Panc1 (cell line): ENCODE measurements around the gene UCP3. TPM values are rescaled to one million over a fixed set of nuclear protein-coding genes. Genes with fewer than 3 reads are reported as not detected.

ENCODE experiments used
- ATAC-seq: fragments of 200-7000 bp; cut with Tn5 transposase; 2 replicates; pipeline ENCODE4 v1.9.1; 2020; ENCODE audit warnings: mild to moderate bottlenecking, moderate library complexity
- BruUV-seq: library from RNA; stranded (reverse); fragments of 400-500 nt; replicated peaks from 2 replicates; lab custom pipeline; 2021; lab: Mats Ljungman, UMichigan
- CTCF ChIA-PET: fragments of 300-600 bp; sonication (Branson Sonifier 250); formaldehyde crosslinking; loops from one replicate; lab custom pipeline; 2022; ENCODE audit warnings: antibody characterized with exemption; lab: Charles Lee
- POLR2A ChIA-PET: fragments of 300-600 bp; sonication (Branson Sonifier 250); formaldehyde crosslinking; loops from one replicate; lab custom pipeline; 2022; ENCODE audit warnings: antibody characterized with exemption; lab: Charles Lee
- DNase-seq: peaks from one replicate; pipeline ENCODE4 v3.0.0-alpha.2; 2010; ENCODE audit warnings: low read depth, low spot score
- H3K27ac ChIP-seq: 2 replicates; pipeline ENCODE4 v1.5.1; 2011; ENCODE audit warnings: mild to moderate bottlenecking, low read length, inconsistent platforms
- H3K27me3 ChIP-seq: fragments of 200-500 bp; sonication (Bioruptor generic); 2 replicates; pipeline ENCODE4 v1.6.0; 2014; ENCODE audit warnings: low read length, inconsistent platforms; ENCODE audit not compliant: control insufficient read depth, insufficient read depth
- H3K36me3 ChIP-seq: fragments of 200-500 bp; sonication (Bioruptor generic); 2 replicates; pipeline ENCODE4 v1.5.1; 2014; ENCODE audit warnings: inconsistent platforms, mild to moderate bottlenecking, low read length, moderate library complexity; ENCODE audit not compliant: control insufficient read depth, insufficient read depth
- H3K4me1 ChIP-seq: 2 replicates; pipeline ENCODE4 v1.5.1; 2011; ENCODE audit warnings: inconsistent platforms, mild to moderate bottlenecking, low read length, moderate library complexity; ENCODE audit not compliant: control insufficient read depth, insufficient read depth
- H3K4me3 ChIP-seq, 2 experiments: 2 replicates each; pipeline ENCODE4 v1.5.1; 2011 to 2012; ENCODE audit warnings: low read depth in 2 of 2, low read length in 2 of 2, mild to moderate bottlenecking in 2 of 2, inconsistent platforms in 1 of 2, moderate library complexity in 1 of 2
- H3K9me3 ChIP-seq: fragments of 200-500 bp; sonication (Bioruptor generic); 2 replicates; pipeline ENCODE4 v1.5.1; 2014; ENCODE audit warnings: low read depth, mild to moderate bottlenecking, inconsistent platforms, low read length, moderate library complexity; ENCODE audit not compliant: control insufficient read depth, insufficient read depth
- CTCF ChIP-seq: fragments of 450-650 bp; IDR thresholded peaks from 2 replicates; pipeline ENCODE4 v1.5.1; 2017; ENCODE audit warnings: mild to moderate bottlenecking
- POLR2AphosphoS5 ChIP-seq: IDR thresholded peaks from 2 replicates; pipeline ENCODE4 v1.6.1; 2012; ENCODE audit warnings: mild to moderate bottlenecking, low read depth, low read length, moderate library complexity
- REST ChIP-seq, 2 experiments: IDR thresholded peaks; 2 replicates each; pipeline ENCODE4 v1.6.1; 2011 to 2012; ENCODE audit warnings: low read depth in 2 of 2, control low read depth in 1 of 2, low read length in 1 of 2, mild to moderate bottlenecking in 1 of 2, moderate library complexity in 1 of 2; ENCODE audit not compliant: insufficient read depth in 1 of 2
- SIN3A ChIP-seq: IDR thresholded peaks from 2 replicates; pipeline ENCODE4 v1.6.1; 2012; ENCODE audit warnings: low read depth, mild to moderate bottlenecking, low read length, moderate library complexity, borderline replicate concordance; ENCODE audit not compliant: insufficient read depth
- TCF7L2 ChIP-seq: IDR thresholded peaks from 2 replicates; pipeline ENCODE4 v1.6.1; 2011; ENCODE audit warnings: mild to moderate bottlenecking, low read depth, low read length, inconsistent platforms
- in situ Hi-C: cut with HindIII; loops from 2 replicates; pipeline ENCODE4 v1.10.0; 2016; ENCODE audit warnings: low sequenced_read_pairs, low pct_unique_long_range_greater_than_20kb
- intact Hi-C: fragments of 100-400 bp; cut with micrococcal nuclease; formaldehyde crosslinking; loops from one replicate; pipeline ENCODE4 v1.10.0; 2022; ENCODE audit not compliant: unreplicated experiment
- total RNA-seq: library from RNA; stranded (reverse); gene quantifications from one replicate; pipeline ENCODE4 v1.2.1, GENCODE V29; 2021; ENCODE audit not compliant: unreplicated experiment

Gene UCP3
- total RNA-seq, 1 experiment from 2014 or later, result 0.46 TPM

GRCh38 chr11:73956876-73957653 lies 51.8 kb downstream of the UCP3 start:
- TF ChIP-seq TCF7L2 (no peak), CTCF (no peak)
- ATAC-seq (no peak), DNase-seq (no peak)
- BruUV-seq, result no TSS peak
- H3K4me1 ChIP-seq, result no peaks in the 10 kb centered on the region
- no peak overlapping the region for H3K27ac ChIP-seq
- H3K9me3 ChIP-seq, result no peaks in the 10 kb centered on the region
- POLR2A ChIA-PET, result no interaction called here
- intact Hi-C loops (no loop called here), in situ Hi-C loops (no loop called here)
- no peak overlapping the region for H3K4me3 ChIP-seq
- CTCF ChIA-PET, result interaction anchor here (0.7 to 1.1 kb wide), 3 partner anchors 26 to 299 kb away, joined by 3 to 7 read pairs (median 4); no protein-coding TSS in a partner anchor
- H3K27me3 ChIP-seq, result no peaks in the 10 kb centered on the region
- no peaks in the 10 kb centered on the region for H3K36me3 ChIP-seq

- CTCF ChIA-PET, result no interaction called here
- intact Hi-C loops (no loop called here), in situ Hi-C loops (no loop called here)
- ATAC-seq (no peak), DNase-seq (no peak)
- no peak overlapping the region for H3K4me3 ChIP-seq
- H3K4me1 ChIP-seq, result no peaks in the 10 kb centered on the region
- H3K9me3 ChIP-seq, result no peaks in the 10 kb centered on the region
- no TSS peak for BruUV-seq
- no peak for TF ChIP-seq REST (IDR thresholded peaks at IDR 0.05; ENCODE audit: insufficient read depth in 1 of 2, low read depth in 2 of 2, low read length in 1 of 2)
- no peak for TF ChIP-seq SIN3A
- no peak for TF ChIP-seq TCF7L2
- no peak overlapping the region for H3K27ac ChIP-seq
- no peaks in the 10 kb centered on the region for H3K36me3 ChIP-seq
- H3K27me3 ChIP-seq, result no peaks in the 10 kb centered on the region
- POLR2A ChIA-PET, result no interaction called here
These were observed 57.1 kb downstream of the UCP3 start for GRCh38 chr11:73951797-73952196.

- no peaks in the 10 kb centered on the region for H3K27me3 ChIP-seq
- intact Hi-C loops, result no loop called here
- DNase-seq (no peak), ATAC-seq (peak; percentile 96)
- H3K36me3 ChIP-seq, result no peaks in the 10 kb centered on the region
- no TSS peak for BruUV-seq
- no peaks in the 10 kb centered on the region for H3K4me1 ChIP-seq
- in situ Hi-C loops, result no loop called here
- no peak within 1 kb of the TSS for H3K4me3 ChIP-seq
- no peak within 1 kb of the TSS for H3K27ac ChIP-seq
- TF ChIP-seq TCF7L2, result no peak
- TF ChIP-seq SIN3A, result no peak
- no peak for TF ChIP-seq CTCF
- TF ChIP-seq REST (IDR thresholded peaks at IDR 0.05; ENCODE audit: insufficient read depth in 1 of 2, low read depth in 2 of 2, low read length in 1 of 2), result no peak
- TF ChIP-seq POLR2AphosphoS5, result no peak
- H3K9me3 ChIP-seq, result no peaks in the 10 kb centered on the region
- POLR2A ChIA-PET, result interaction anchor here (0.5 kb wide), 1 partner anchor 332 kb away, joined by 4 read pairs; no protein-coding TSS in a partner anchor
- CTCF ChIA-PET, result no interaction called here
These were observed 57.8 kb downstream of the UCP3 start, which contains the start of gene DNAJB13 for GRCh38 chr11:73950869-73951710. Gene DNAJB13, plus strand, starts transcription at chr11:73951026. Its CDS starts 44 bp downstream, at chr11:73951070.
